C4-2B (cell line): Measurements from ENCODE around the gene ZBTB24.

ENCODE experiments used
- ZFX ChIP-seq: fragments of 450-650 bp; IDR thresholded peaks from 2 replicates; pipeline ENCODE4 v1.6.1; 2017
- TF ChIP-seq, protein P1 (sequence below): fragments of 450-650 bp; conservative IDR thresholded peaks from 2 replicates; pipeline ENCODE4 v1.5.1; 2017; ENCODE audit warnings: mild to moderate bottlenecking

DNA sequence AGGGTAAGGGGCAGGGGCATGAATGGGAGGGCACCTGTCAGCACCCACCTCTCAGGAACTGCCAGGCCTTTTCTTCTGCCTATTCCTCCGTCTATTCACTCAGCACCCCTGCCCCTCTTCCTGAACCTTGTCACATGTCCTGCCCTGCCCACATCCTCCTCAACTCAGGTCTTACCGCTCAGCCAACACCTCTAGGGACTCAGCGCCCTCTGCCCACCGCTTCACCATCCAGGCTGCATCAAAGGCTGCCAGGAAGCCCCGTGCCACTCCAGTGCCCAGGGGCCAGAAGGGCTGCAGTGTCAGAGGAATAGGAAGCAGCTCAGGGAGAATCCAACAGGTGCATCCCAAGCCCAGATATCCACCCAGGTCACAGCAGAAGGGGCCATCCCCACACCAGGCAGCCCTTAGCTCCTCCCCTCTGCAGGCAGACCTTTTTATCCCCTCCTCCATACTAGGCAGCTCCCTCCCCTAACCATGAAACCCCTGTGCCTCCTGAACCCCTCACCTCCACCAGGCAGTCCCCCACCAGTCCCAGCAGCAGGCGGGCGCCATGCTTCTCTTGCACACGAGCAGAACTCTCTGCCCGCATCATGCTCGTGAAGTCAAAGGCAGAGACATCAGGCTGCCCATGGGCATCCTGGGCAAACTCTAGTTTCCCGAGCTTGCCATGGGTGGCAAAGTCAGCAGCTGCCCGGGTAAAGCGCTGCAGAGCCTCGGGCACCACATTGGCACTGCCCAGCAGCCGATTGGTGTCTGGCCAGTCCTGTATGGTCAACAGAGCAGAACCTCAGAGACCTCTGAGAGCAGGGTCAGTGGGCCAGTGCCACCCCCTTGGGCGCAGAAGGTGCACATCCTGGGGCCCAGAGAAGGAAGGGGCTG is 33.0 kb downstream of the ZBTB24 start:
- TF ChIP-seq, protein P1, sequence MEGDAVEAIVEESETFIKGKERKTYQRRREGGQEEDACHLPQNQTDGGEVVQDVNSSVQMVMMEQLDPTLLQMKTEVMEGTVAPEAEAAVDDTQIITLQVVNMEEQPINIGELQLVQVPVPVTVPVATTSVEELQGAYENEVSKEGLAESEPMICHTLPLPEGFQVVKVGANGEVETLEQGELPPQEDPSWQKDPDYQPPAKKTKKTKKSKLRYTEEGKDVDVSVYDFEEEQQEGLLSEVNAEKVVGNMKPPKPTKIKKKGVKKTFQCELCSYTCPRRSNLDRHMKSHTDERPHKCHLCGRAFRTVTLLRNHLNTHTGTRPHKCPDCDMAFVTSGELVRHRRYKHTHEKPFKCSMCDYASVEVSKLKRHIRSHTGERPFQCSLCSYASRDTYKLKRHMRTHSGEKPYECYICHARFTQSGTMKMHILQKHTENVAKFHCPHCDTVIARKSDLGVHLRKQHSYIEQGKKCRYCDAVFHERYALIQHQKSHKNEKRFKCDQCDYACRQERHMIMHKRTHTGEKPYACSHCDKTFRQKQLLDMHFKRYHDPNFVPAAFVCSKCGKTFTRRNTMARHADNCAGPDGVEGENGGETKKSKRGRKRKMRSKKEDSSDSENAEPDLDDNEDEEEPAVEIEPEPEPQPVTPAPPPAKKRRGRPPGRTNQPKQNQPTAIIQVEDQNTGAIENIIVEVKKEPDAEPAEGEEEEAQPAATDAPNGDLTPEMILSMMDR, result no peak
- TF ChIP-seq ZFX, result no peak
